HT-29 (cell line): ENCODE measurements around the gene PPP1CB. TPM values are rescaled to one million over a fixed set of nuclear protein-coding genes. Genes with fewer than 3 reads are reported as not detected.

Experiments used
- DNase-seq: peaks from one replicate; pipeline ENCODE4 v3.0.0-alpha.2; 2015; ENCODE audit warnings: low spot score
- total RNA-seq: library from RNA; depleted of rRNA; stranded (reverse); fragments of >200 nt; shearing (Covaris generic); gene quantifications from 2 replicates; pipeline ENCODE4 v1.2.3, GENCODE V29; 2014

The PPP1CB gene
- total RNA-seq, 1 experiment from 2014 or later = 52.9 TPM

DNA sequence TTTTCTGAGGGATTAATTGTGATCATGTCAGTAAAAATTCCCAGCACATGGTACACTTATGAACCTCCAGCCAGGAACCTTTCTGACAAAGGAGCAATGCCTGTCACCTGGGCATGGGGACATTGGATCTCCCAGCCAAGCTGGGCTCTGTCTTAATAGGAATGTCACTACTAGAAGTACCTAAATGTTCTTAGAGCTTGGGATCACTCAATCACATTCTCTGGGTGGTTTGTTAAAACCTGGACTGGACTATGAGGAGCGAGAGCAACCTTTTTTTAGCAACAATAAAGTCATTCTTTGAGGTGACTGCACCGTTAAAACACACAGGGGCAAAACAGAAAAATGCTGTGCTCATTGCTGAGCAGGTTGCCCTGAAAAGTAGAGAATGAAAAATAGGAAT lies 6.4 kb upstream of the PPP1CB start:
- no peak for DNase-seq

- DNase-seq = no peak
Measured at GRCh38 chr2:28745876-28746275, 5.8 kb upstream of the PPP1CB start.

DNA sequence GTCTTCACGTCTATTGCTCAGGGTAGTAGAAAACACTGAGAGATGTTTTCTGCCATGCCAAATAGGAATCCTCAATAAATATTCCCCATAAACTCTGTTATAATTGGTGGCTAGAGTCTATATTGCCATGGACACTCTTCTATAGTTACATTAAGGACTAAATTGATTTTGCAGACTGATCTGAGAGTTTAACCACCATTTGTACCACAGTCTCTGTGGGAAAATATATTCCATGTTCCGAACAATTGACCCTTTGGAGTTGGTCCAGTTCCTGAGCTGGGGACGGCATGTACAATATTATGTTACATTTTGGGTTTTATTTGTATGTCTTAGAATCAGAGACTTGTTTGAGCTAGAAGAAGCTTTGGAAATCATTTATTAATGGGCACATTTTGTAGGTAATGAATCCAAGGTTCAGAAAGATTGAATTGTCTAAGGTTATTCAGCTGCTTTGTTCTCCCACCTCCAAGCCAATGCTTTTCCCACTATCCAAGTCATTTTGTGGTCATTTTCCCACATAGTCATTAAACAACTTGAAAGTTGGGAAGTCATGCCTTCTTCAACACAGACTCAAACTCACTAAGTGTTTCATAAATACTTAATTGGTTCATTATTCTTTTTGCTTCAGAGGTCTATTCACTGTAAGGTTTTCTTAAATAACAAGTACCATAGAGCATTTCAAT lies 5.1 kb upstream of the PPP1CB start:
- no peak for DNase-seq

DNA sequence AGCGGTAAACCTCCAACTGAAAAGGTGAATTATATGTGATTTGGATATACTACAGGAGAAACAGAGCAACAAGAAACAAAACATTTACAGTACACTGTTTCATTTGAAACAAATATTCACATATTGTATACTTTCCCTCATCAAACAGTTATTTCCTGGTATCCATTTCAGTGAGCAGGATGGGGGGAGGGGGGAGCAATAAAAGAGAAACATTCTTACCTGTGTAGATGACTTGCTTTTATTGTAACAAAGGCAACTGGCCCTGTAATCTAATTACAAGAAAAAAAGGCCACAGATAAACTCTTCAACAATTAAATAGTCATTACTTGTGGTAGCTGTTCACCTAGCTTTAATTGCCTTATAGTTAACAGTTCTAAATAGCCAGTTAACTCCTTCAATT lies 3.9 kb upstream of the PPP1CB start:
- no peak for DNase-seq

GRCh38 chr2:28748176-28748575 lies 3.5 kb upstream of the PPP1CB start:
- no peak for DNase-seq

- no peak for DNase-seq
Measured at GRCh38 chr2:28748941-28749340, 2.7 kb upstream of the PPP1CB start.

DNA sequence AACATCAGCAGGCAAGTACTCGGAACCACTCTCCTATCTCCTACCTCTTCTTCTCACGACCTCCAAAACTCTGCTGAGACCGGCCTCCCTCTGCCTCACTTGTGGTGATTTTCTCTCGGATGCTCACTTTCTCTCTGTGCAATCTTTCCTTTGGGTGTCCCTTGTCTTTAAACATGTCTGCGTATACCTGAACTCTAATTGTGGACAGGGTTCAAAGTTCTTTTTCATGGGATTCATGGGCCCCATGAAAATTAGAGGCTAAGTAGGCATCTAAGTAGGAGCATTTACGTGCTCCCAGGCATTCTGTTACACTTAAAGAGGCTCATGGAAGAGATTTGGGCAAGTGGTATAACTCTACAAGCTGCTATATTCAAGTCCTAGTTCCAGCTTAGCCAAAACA lies 2.1 kb upstream of the PPP1CB start:
- no peak for DNase-seq

DNA sequence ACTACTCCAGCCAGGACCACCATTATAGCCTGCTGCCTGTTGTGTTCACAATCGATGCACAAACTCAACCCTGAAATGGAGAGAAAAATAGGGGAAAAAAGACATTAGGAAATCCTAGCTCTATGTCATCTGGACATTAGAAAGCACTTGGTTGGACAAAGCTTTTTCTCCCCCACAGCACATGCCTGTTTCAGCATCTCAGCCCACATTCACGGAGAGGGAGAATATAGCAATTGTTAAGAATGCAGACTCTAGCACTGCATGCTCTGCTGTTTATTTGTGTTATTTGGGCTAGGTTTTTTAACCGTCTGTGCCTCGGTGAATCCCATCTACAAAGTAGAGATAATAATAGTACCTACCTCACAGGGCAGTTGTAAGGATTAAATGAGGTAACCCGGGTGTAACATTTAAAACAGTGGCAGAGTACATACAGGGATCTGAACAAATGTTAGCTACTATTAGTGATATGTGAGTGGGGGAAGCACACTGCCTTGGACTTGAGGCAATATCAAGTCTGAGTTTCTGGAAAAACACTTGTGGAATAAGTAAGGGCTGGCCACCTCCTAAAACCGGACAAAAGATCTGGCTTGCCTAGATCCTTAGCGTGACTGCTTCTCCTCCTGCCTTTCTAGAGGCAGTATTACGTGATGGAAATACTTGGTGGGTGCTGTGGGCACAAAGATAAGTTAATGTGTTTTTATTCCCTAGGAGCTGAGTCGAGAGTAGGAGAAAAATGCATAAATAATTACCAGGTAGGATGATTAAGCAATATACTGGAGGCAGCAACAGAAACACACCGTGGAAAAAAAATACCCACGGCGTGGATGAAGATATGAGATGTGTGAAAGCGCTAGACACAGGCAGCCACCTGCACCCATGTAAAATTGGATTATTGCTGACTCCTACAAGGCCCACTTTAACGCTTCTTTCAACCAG lies 1.0 kb upstream of the PPP1CB start:
- peak; percentile 51 for DNase-seq

DNA sequence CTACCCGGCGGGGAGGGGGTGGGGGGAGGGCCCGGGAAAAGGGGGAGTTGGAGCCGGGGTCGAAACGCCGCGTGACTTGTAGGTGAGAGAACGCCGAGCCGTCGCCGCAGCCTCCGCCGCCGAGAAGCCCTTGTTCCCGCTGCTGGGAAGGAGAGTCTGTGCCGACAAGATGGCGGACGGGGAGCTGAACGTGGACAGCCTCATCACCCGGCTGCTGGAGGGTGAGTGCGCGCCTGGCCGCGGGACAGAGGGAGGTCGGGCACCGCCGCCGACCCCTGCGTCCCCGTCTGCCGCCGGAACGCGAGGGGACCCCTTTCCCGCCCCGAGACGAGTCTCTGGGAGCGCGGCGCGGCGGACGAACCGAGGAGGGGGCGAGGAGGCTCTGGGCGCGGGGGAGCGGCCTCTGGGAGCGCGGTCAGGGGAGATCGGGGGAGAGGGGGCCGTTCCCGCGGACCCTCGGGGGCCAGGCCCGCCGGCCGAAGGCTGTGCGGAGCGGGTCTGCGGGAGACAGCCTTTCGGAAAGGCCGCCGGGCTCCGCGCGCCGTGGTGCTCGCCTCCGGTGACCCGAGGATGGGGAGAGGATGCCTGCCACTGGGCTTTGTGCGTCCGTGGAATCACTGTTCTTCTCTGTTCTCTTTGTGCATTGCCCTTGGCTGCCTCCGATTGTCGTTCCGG lies 463 bp downstream of the PPP1CB start:
- no peak for DNase-seq

DNA sequence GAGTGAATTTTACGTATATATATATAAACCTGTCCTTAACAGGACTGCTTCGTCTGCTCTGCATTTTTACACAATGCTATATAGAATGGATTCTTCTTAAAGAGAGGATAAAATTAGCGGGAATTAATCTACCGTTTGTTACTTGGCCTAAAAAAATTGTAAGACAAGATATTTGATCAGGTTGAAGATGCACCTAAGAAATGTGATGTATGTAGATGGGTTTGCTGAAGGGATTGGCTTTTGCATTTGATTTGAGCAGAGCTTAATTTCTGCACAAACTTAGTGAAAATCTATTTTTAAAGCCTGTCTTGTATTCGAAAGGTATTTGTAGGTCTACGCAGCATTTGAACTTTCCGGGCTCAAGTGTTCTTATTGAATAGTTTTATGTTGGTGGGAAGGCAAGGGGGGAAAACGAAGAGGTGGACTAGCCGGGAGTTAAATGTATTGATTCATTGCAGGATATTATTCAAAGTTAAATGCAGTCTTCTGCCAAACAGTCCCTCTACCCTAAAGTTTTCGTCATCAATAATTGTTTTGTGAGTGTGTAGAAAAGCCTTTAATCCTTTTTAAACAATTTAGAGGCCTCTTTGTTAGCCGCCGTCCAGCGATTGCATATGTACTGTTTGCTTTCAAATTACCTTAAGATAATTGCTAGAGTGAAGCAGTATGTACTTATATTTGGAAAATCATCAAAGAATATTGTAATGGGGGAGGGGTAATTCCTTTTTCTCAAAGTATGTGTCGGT lies 1.2 kb downstream of the PPP1CB start:
- no peak for DNase-seq

DNA sequence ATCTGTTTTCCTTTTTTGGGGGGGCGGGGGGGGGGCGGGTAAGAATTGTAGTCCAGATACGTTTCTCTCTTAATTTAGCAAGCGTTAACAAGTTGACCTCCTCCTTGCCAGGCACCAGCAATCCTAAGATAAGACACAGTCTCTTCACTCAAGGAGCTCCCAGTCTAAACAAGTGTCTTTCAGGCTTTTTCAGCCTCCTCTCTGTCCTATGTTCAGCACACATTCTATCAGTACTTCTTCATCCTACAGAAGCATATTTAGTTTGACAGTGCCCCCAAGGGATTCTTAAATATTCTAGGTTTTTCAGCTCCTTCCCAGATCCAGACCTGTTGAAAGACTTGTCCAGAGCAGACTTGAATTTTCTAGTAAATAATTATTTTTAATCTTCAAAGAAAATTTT lies 2.7 kb downstream of the PPP1CB start:
- DNase-seq = no peak

DNA sequence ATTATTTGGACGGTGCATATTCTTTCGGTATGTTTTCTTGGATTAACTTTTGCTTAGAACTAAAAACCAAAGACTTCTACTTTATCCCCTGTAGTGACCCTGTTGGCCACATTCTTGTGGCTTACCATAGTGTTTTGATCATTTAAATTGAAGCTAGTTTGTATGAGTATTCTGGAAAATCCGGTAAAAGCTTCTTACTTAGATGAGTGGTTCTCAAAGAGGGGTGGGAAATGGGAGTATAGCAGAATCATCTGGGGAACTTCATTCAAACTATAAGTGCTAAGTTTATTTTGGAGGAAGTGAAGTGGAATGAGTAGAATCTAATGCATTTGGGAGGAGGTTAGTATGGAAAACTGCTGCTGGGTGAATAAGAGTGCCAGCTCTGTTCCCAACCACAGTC lies 3.8 kb downstream of the PPP1CB start:
- no peak for DNase-seq

GRCh38 chr2:28758459-28758858 lies 6.8 kb downstream of the PPP1CB start:
- no peak for DNase-seq

GRCh38 chr2:28761420-28761819 lies 9.8 kb downstream of the PPP1CB start:
- DNase-seq = no peak

DNA sequence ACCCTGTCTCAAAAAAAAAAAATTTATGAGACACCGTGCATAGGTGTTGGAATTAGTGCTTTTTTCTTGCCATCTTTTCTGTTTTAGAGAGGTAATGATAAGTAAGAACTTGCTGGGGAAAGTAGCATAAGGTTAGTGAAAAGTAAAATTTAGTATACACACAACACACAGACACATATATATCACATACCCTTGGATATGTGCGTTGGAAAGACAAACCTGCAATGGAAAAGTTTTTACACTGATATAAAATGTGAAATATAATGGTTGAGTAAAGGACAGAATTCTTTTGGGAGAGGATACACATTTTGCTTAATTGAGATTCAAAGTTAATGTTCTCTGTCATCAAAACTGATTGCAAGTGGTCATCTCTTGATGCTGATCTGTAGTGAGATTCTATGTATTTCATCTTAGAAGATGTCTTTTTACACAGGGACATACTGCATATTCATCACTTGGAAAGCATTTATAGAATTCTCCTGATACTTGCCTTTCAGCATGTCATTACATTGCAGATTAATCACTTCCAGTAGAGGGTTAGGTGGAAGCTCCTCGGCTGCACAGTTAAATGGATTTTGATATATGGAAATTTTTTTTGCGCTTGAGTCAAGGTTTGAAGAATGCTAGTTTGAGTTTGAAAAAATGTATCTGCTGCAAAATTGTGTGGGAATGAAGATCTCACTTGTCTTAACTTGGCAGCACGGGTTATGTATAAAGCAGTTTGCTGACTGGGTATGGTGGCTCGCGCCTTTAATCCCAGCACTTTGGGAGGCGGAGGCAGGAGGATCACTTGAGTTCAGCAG lies 13.5 kb downstream of the PPP1CB start:
- no peak for DNase-seq

DNA sequence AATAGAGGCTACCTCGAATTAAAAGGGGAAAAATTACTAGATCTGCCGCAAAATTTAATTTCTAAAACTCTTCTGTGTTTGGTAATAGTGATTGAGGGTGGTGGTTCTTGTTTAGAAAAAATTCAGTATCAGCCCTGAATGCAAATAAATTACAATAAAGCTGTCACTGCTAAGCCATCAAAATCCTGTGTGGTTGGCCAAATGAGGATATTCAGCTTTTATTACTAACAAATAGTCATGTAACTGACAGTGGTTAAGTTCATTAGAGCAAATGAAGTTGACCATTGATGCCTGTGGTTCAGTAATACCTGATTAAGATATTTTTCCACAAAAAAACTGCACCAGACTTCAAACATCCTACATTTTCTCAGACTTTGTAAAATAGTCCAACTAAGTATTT lies 14.4 kb downstream of the PPP1CB start:
- DNase-seq = no peak

DNA sequence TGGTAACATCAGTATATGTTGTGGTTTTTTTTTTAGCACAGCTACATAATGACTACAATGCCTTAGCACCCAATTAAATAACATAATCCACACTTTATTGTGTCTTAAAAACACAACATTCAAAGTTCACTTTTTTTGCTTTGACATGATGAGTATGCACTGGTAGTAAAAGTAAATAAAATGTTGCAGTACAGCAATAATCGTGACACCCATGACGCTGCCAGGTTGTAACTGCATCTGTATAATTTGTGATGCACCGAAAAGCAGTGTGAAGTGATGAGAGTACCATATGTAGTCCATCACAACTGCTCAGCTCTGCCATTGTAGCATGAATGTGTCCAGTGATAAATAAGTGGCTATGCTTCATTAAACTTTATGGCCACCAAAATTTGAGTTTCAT lies 15.7 kb downstream of the PPP1CB start:
- DNase-seq = no peak

DNA sequence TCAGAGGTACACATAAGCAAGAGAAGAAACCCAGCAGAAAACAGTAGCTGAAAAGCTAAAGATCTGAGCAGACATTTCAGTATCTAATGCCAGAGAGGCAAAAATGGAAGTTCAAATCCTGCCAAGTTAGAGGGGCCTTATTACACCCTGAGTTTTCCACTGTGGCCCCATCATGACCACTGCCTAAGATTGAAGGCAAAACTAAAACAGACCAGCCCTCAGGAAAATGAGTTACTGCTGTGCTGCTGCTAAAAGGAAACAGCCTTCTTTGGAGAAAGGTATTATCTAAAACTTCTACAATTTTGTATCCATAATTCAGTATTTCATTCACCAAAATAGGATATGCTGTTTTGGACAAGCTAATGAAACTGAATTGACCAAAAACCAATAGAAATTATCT lies 16.8 kb downstream of the PPP1CB start:
- no peak for DNase-seq

- no peak for DNase-seq
Measured at GRCh38 chr2:28768952-28769351, 17.3 kb downstream of the PPP1CB start.

DNA sequence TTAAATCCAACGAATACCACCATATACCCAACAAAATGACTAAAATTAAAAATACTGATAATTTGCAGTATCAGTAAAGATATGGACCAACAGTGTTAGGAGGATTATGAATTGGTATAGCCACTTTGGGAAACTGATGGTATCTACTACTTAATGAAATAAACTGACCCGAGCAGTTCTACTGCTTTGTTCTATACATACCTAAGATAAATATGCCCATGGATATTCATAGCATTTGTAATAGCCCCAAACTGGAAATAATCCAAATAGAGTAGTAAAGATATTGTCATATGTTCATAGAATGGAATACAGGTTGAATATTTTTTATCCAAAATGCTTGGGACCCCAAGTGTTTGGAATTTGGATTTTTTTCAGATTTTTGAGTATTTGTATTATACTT lies 20.7 kb downstream of the PPP1CB start:
- no peak for DNase-seq

DNA sequence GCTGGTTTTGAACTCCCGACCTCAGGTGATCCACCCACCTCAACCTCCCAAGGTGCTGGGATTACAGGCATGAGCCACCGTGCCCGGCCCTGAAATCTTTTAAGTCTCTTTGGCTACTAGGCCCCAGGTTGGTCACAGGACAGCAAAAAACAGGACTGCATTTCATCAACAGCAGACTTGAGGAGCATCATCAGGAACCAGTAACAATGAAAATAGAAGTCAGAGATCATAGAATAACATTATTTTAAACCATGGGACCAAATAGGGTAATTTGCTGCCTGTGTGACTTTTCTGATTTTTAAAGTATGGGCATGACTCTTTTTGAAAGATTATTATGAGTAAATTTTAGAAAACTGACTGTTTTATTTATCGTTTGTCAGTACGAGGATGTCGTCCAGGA lies 24.8 kb downstream of the PPP1CB start:
- no peak for DNase-seq
